ENCODE results near the gene KANK4. TPM values are rescaled to one million over a fixed set of nuclear protein-coding genes. Genes with fewer than 3 reads are reported as not detected.

The KANK4 gene
- total and polyA plus RNA-seq, 2 of the 4 experiments (the other 2 are of a cell fraction) = not detected

- no peaks in the 10 kb centered on the region for H4K20me1 ChIP-seq (ENCODE audit: insufficient read depth, low read length)
- ChIA-PET CTCF (no interaction called here), POLR2A (ENCODE audit: unreplicated experiment) (no interaction called here)
- no peaks in the 10 kb centered on the region for H3K79me1 ChIP-seq (ENCODE audit: low read depth in 1 of 2, low read length in 2 of 2)
- dilution Hi-C loops (cut with HindIII; ENCODE audit: low sequenced_read_pairs, unreplicated experiment) = no loop called here
- no peak overlapping the region for H2BK120ac ChIP-seq (ENCODE audit: low read depth, low read length)
- H3K27me3 ChIP-seq (ENCODE audit: control insufficient read depth, insufficient read depth, low read length) = no peaks in the 10 kb centered on the region; the same call in 1 of the 2 replicates
- intact Hi-C loops (cut with micrococcal nuclease) = no loop called here
- no peak overlapping the region for H3K23ac ChIP-seq (ENCODE audit: low read depth, low read length)
- in situ Hi-C loops (cut with MboI; ENCODE audit: low sequenced_read_pairs) = no loop called here
- H2BK20ac ChIP-seq (ENCODE audit: low read depth, low read length) = no peak overlapping the region
- ATAC-seq (ENCODE audit: low read depth) (no peak), DNase-seq (no peak)
- H3K56ac ChIP-seq (ENCODE audit: extremely low read depth, insufficient read depth, low read length) = no peak overlapping the region
- no peaks in the 10 kb centered on the region for H3K4me1 ChIP-seq (ENCODE audit: control insufficient read depth, insufficient read depth, low read length)
- H3K9me1 ChIP-seq (ENCODE audit: insufficient read depth, low read length) = no peaks in the 10 kb centered on the region
- no peak overlapping the region for H2BK15ac ChIP-seq (ENCODE audit: low read depth, low read length)
- H2AK5ac ChIP-seq (ENCODE audit: low read depth, low read length) = no peak overlapping the region
- no peak overlapping the region for H3K14ac ChIP-seq (replicated peaks; ENCODE audit: low read depth, low read length)
- H3K18ac ChIP-seq (ENCODE audit: low read depth, low read length) = no peak overlapping the region
- H4K91ac ChIP-seq (ENCODE audit: insufficient read depth, low read depth, low read length) = no peak overlapping the region
- no peak overlapping the region for H4K8ac ChIP-seq (ENCODE audit: low read depth in 2 of 2, low read length in 2 of 2)
- H3K9me3 ChIP-seq (ENCODE audit: control insufficient read depth, insufficient read depth, low read length) = no peaks in the 10 kb centered on the region
- H4K5ac ChIP-seq (ENCODE audit: low read depth, low read length) = no peak overlapping the region
- no peak overlapping the region for H3K4me2 ChIP-seq (ENCODE audit: low read depth, low read length)
- H3K36me3 ChIP-seq (ENCODE audit: control insufficient read depth, insufficient read depth, low read length) = no peaks in the 10 kb centered on the region
- no peak overlapping the region for H3K27ac ChIP-seq (ENCODE audit: insufficient read depth, low read length)
- no peak overlapping the region for H2BK5ac ChIP-seq (ENCODE audit: low read depth, low read length, poor library complexity, severe bottlenecking)
- no peak overlapping the region for H2AFZ ChIP-seq (replicated peaks; ENCODE audit: low read length, poor library complexity)
- H2AK9ac ChIP-seq (replicated peaks; ENCODE audit: low read depth, low read length, poor library complexity) = no peak overlapping the region
- H3K9ac ChIP-seq (ENCODE audit: low read depth, low read length) = no peak overlapping the region
- WGBS, 2 experiments (ENCODE audit: extremely low coverage in 2 of 2, insufficient read length in 1 of 2) = 33% methylated on average over 1 of the region's 7 CpGs; no CpG with 5 or more reads in 1 of the 2 experiments
- no TSS peak for BruUV-seq (replicated peaks)
- H3K4ac ChIP-seq (ENCODE audit: low read depth, low read length) = no peak overlapping the region
- no peak for TF ChIP-seq RCOR1 (IDR thresholded peaks at IDR 0.05; ENCODE audit: insufficient replicate concordance, low read length)
- TF ChIP-seq RAD21 (IDR thresholded peaks at IDR 0.05; ENCODE audit: low read length) = no peak
- TF ChIP-seq ELK1 (IDR thresholded peaks at IDR 0.05; ENCODE audit: borderline replicate concordance, low read depth, low read length) = no peak
- no peak for TF ChIP-seq NFE2L2 (IDR thresholded peaks at IDR 0.05; ENCODE audit: low read depth, low read length)
- TF ChIP-seq BHLHE40 (IDR thresholded peaks at IDR 0.05; ENCODE audit: low read depth, low read length) = no peak
- TF ChIP-seq POLR2A (IDR thresholded peaks at IDR 0.05; ENCODE audit: low read depth, low read length) = no peak
- TF ChIP-seq RFX5 (IDR thresholded peaks at IDR 0.05; ENCODE audit: low read depth, low read length) = no peak
- no peak for TF ChIP-seq FOS (IDR thresholded peaks at IDR 0.05; ENCODE audit: low read depth, low read length)
- TF ChIP-seq MAFK (IDR thresholded peaks at IDR 0.05; ENCODE audit: low read depth, low read length) = no peak
- TF ChIP-seq USF2 (IDR thresholded peaks at IDR 0.05; ENCODE audit: low read depth, low read length) = no peak
- no peak for TF ChIP-seq MXI1 (IDR thresholded peaks at IDR 0.05; ENCODE audit: borderline replicate concordance, low read depth, low read length)
- TF ChIP-seq CHD1 (IDR thresholded peaks at IDR 0.05; ENCODE audit: low read depth, low read length) = no peak
- H3K4me3 ChIP-seq (ENCODE audit: insufficient read depth, low read depth, low read length) = no peak overlapping the region
Observed at GRCh38 chr1:62304515-62304914, 14.7 kb downstream of the KANK4 start.

Measured in IMR-90 (cell line).